Measurements from ENCODE around the gene MAP4K4. TPM values are rescaled to one million over a fixed set of nuclear protein-coding genes. Genes with fewer than 3 reads are reported as not detected.

The MAP4K4 gene
- total and polyA plus RNA-seq, 2 donors from 2014 or later, result 8.4 to 62.8 TPM

DNA sequence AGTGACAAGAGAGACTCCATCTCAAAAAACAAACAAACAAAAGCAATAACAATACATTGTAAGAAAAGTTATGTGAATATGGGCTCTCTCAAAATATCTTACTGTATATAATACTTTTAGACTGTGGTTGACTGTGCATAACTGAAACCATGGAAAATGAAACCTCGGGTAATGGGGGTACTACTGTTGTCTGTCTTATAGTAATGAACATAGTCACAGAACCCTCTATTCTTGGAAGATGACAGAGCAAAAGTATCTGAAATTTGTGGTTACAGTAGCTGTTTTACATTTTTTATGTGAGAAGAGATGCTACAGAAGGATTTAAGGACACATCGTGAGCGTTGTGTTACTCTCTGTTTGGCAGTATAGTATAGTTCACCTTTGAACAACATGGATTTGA lies 60.5 kb downstream of the MAP4K4 start:
- no peak overlapping the region for H3K9ac ChIP-seq (ENCODE audit: low read length in 3 of 3)
- H3K27me3 ChIP-seq (ENCODE audit: control insufficient read depth, insufficient read depth, low read length), result no peaks in the 10 kb centered on the region
- no peak overlapping the region for H3K4me3 ChIP-seq (ENCODE audit: low read length in 3 of 3)
- TF ChIP-seq, protein P1, sequence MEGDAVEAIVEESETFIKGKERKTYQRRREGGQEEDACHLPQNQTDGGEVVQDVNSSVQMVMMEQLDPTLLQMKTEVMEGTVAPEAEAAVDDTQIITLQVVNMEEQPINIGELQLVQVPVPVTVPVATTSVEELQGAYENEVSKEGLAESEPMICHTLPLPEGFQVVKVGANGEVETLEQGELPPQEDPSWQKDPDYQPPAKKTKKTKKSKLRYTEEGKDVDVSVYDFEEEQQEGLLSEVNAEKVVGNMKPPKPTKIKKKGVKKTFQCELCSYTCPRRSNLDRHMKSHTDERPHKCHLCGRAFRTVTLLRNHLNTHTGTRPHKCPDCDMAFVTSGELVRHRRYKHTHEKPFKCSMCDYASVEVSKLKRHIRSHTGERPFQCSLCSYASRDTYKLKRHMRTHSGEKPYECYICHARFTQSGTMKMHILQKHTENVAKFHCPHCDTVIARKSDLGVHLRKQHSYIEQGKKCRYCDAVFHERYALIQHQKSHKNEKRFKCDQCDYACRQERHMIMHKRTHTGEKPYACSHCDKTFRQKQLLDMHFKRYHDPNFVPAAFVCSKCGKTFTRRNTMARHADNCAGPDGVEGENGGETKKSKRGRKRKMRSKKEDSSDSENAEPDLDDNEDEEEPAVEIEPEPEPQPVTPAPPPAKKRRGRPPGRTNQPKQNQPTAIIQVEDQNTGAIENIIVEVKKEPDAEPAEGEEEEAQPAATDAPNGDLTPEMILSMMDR (IDR thresholded peaks at IDR 0.05; ENCODE audit: borderline replicate concordance, extremely low read depth, insufficient read depth), result no peak
- FAIRE-seq (no peak), DNase-seq (no peak)
- H3K4me1 ChIP-seq (ENCODE audit: control insufficient read depth in 2 of 3, insufficient read depth in 2 of 3, low read depth in 1 of 3, low read length in 3 of 3), result peaks cover under 1 to 24% (median 16%) of the 10 kb centered on the region in 3 donors
- no peaks in the 10 kb centered on the region for H3K36me3 ChIP-seq (ENCODE audit: control insufficient read depth in 2 of 3, insufficient read depth in 3 of 3, low read length in 3 of 3)
- no peaks in the 10 kb centered on the region for H3K9me3 ChIP-seq (ENCODE audit: control insufficient read depth in 2 of 3, insufficient read depth in 1 of 3, low read length in 3 of 3)
- H3K27ac ChIP-seq (ENCODE audit: low read depth in 2 of 2, low read length in 2 of 2), result no peak overlapping the region
- intact Hi-C loops (cut with DNase I), result no loop called here

DNA sequence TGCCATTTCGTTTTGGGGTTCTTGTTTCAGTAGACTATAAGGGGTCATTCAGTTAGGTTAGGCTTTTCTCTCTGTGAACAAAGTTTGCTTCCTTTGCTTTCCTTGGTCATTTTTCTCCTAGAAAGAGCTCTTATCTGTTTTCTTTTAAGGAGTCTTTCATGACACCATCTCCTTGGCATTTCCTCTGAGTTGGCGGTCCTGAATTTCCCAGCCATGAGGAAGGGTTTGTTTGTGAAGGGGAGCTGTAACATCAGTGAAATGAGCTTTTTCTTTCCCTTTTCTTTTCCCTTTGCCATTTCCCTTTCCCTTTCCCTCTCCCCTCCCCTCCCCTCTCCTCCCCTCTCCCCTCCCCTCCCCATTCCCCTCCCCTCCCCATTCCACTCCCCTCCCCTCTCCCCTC lies 61.7 kb downstream of the MAP4K4 start:
- intact Hi-C loops (cut with DNase I), result no loop called here
- no peak for FAIRE-seq
- Histone ChIP-seq H3K4me1 (ENCODE audit: control insufficient read depth in 2 of 3, insufficient read depth in 2 of 3, low read depth in 1 of 3, low read length in 3 of 3) (peaks cover 0 to 18% (median 9%) of the 10 kb centered on the region in 3 donors), H3K27ac (ENCODE audit: low read depth in 2 of 2, low read length in 2 of 2) (no peak overlapping the region), H3K4me3 (ENCODE audit: low read length in 3 of 3) (no peak overlapping the region), H3K36me3 (ENCODE audit: control insufficient read depth in 2 of 3, insufficient read depth in 3 of 3, low read length in 3 of 3) (no peaks in the 10 kb centered on the region), H3K9ac (ENCODE audit: low read length in 3 of 3) (no peak overlapping the region), H3K9me3 (ENCODE audit: control insufficient read depth in 2 of 3, insufficient read depth in 1 of 3, low read length in 3 of 3) (no peaks in the 10 kb centered on the region), H3K27me3 (ENCODE audit: control insufficient read depth, insufficient read depth, low read length) (no peaks in the 10 kb centered on the region)
- peak in 1 of 5 donors; percentile 55 for DNase-seq
- TF ChIP-seq, protein P1 (IDR thresholded peaks at IDR 0.05; ENCODE audit: borderline replicate concordance, extremely low read depth, insufficient read depth), result no peak

DNA sequence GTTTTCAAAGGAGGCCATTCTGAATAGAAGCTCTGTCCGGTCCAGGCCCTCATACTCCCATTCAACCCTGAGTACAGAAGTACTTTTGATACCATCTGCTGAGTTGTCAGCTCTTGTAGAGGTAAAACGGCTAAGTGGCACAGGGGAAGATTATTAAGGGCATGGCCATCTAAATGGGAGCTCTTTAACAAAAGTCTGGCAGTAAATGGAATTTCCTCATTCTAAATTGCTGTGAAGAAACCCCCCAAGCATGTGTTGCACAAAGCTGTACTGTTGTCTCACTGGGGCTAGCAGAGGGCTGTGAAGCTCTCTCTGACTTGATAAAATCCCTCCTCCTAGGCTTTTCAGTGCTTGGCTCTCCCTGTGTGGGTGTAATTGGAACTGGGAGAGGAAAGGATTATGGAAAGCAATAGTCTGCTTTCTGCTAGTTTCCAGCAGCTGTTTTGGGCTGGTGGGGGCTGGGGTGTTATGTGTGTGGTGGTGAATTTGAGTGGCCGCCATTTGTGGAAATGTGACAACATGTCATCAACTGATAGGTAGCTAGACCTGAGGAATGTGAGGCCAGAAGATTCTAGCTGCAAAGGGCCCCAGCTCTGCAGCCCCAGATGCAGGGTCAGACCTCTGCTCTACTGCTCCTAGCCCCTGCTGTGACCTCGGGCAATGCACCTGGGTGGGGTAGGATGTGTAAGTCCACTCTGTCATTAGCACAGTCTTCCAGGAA lies 65.1 kb downstream of the MAP4K4 start:
- no peak overlapping the region for H3K27ac ChIP-seq (ENCODE audit: low read depth in 2 of 2, low read length in 2 of 2)
- H3K4me1 ChIP-seq (ENCODE audit: control insufficient read depth in 2 of 3, insufficient read depth in 2 of 3, low read depth in 1 of 3, low read length in 3 of 3), result peaks cover 0 to 7% (median 4%) of the 10 kb centered on the region in 3 donors
- H3K36me3 ChIP-seq (ENCODE audit: control insufficient read depth in 2 of 3, insufficient read depth in 3 of 3, low read length in 3 of 3), result no peaks in the 10 kb centered on the region
- intact Hi-C loops (cut with DNase I), result no loop called here
- H3K9ac ChIP-seq (ENCODE audit: low read length in 3 of 3), result no peak overlapping the region
- TF ChIP-seq, protein P1 (IDR thresholded peaks at IDR 0.05; ENCODE audit: borderline replicate concordance, extremely low read depth, insufficient read depth), result no peak
- no peaks in the 10 kb centered on the region for H3K9me3 ChIP-seq (ENCODE audit: control insufficient read depth in 2 of 3, insufficient read depth in 1 of 3, low read length in 3 of 3)
- FAIRE-seq (no peak), DNase-seq (no peak)
- H3K27me3 ChIP-seq (ENCODE audit: control insufficient read depth, insufficient read depth, low read length), result no peaks in the 10 kb centered on the region
- no peak overlapping the region for H3K4me3 ChIP-seq (ENCODE audit: low read length in 3 of 3)

Measured in kidney (tissue), 14 donors.